CD8-positive, alpha-beta memory T cell (primary cell): ENCODE data around the gene HNRNPC. TPM values are rescaled to one million over a fixed set of nuclear protein-coding genes. Genes with fewer than 3 reads are reported as not detected.
A peak's percentile ranks its signal among the peaks of the same experiment; 100 is the strongest.
"Not testable (repeated sequence)": the region's sequence is repeated elsewhere in the genome, so short reads cannot be mapped to it uniquely, and the experiment has no call there.

Source experiments
- CTCF ChIA-PET: fragments of 350-600 bp; sonication (Branson Sonifier 250); formaldehyde crosslinking; loops from one replicate; lab custom pipeline; 2021; ENCODE audit warnings: antibody characterized with exemption; lab: Charles Lee
- POLR2A ChIA-PET: fragments of 350-600 bp; sonication (Branson Sonifier 250); formaldehyde crosslinking; loops from one replicate; lab custom pipeline; 2021; ENCODE audit warnings: antibody characterized with exemption; lab: Charles Lee
- DNase-seq, 5 donors: peaks; one replicate each; pipeline versions ENCODE4 v3.0.0 to v3.0.0-alpha.2; 2020 to 2022; ENCODE audit warnings: mixed read lengths in 1 of 5
- H3K27ac ChIP-seq: one replicate; pipeline ENCODE4 v1.7.0; 2013; ENCODE audit warnings: low read depth, mild to moderate bottlenecking, low read length, moderate library complexity
- H3K27me3 ChIP-seq: 2 replicates; pipeline ENCODE4 v1.7.0; 2013; ENCODE audit warnings: low read length, mild to moderate bottlenecking; ENCODE audit not compliant: insufficient read depth, poor library complexity, severe bottlenecking
- H3K36me3 ChIP-seq: 2 replicates; pipeline ENCODE4 v1.7.0; 2013; ENCODE audit warnings: mild to moderate bottlenecking, low read length, moderate library complexity; ENCODE audit not compliant: insufficient read depth
- H3K4me1 ChIP-seq: 2 replicates; pipeline ENCODE4 v1.7.0; 2013; ENCODE audit warnings: mild to moderate bottlenecking, low read length, moderate library complexity; ENCODE audit not compliant: insufficient read depth
- H3K4me3 ChIP-seq: 2 replicates; pipeline ENCODE4 v1.7.0; 2013; ENCODE audit warnings: mild to moderate bottlenecking, low read length
- H3K9me3 ChIP-seq: 2 replicates; pipeline ENCODE4 v1.7.0; 2013; ENCODE audit warnings: mild to moderate bottlenecking, low read length
- H3K27ac Mint-ChIP-seq, 8 donors: one replicate each; pipeline ENCODE4 v1.8.0; 2020 to 2021; ENCODE audit warnings: mixed read lengths in 8 of 8, mild to moderate bottlenecking in 6 of 8, inconsistent platforms in 3 of 8, moderate library complexity in 3 of 8
- H3K27me3 Mint-ChIP-seq, 2 donors: one replicate each; pipeline ENCODE4 v1.8.0; 2020 to 2021; ENCODE audit warnings: mixed read lengths in 2 of 2, mild to moderate bottlenecking in 1 of 2, moderate library complexity in 1 of 2
- H3K36me3 Mint-ChIP-seq, 3 donors: one replicate each; pipeline ENCODE4 v1.8.0; 2020 to 2021; ENCODE audit warnings: mixed read lengths in 3 of 3, inconsistent platforms in 1 of 3, mild to moderate bottlenecking in 1 of 3
- H3K4me1 Mint-ChIP-seq, 3 donors: one replicate each; pipeline ENCODE4 v1.8.0; 2020 to 2021; ENCODE audit warnings: mixed read lengths in 3 of 3, inconsistent platforms in 1 of 3, mild to moderate bottlenecking in 1 of 3
- H3K4me3 Mint-ChIP-seq, 7 donors: one replicate each; pipeline ENCODE4 v1.8.0; 2020 to 2021; ENCODE audit warnings: mixed read lengths in 7 of 7, mild to moderate bottlenecking in 6 of 7, moderate library complexity in 4 of 7, inconsistent platforms in 2 of 7
- H3K9me3 Mint-ChIP-seq, 5 donors: one replicate each; pipeline ENCODE4 v1.8.0; 2020 to 2022; ENCODE audit warnings: mixed read lengths in 5 of 5, mild to moderate bottlenecking in 3 of 5, moderate library complexity in 2 of 5, inconsistent platforms in 1 of 5
- polyA plus RNA-seq: library from polyadenylated mRNA; unstranded; fragments of 300-500 nt; fragmentation: Illumina TruSeq; gene quantifications from one replicate; pipeline ENCODE4 v1.2.3, GENCODE V29; 2021
- total RNA-seq, 2 experiments: library from RNA; stranded (reverse); gene quantifications; one replicate each; pipeline ENCODE4 v1.2.3, GENCODE V29; 2021

The HNRNPC gene
- total and polyA plus RNA-seq, 3 experiments from 2014 or later = 700 to 1,180 (median 1,158) TPM

DNA sequence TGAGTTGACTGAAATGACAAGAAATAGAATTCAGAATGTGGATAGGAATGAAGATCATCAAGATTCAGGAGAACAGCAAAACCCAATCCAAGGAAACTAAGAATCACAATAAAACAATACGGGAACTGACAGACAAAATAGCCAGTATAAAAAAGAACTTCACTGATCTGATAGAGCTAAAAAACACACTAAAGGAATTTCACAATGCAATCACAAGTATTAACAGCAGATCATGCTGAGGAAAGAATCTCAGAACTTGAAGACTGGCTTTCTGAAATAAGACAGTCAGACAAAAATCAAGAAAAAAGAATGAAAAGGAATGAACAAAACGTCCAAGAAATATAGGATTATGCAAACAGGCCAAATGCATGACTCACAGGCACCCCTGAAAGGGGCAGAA, 98.1 kb downstream of the HNRNPC start:
- CTCF ChIA-PET = no interaction called here
- H3K27ac Mint-ChIP-seq = no peak overlapping the region
- Histone ChIP-seq H3K27me3 (no peaks in the 10 kb centered on the region), H3K9me3 (no peaks in the 10 kb centered on the region), H3K36me3 (no peaks in the 10 kb centered on the region), H3K27ac (no peak overlapping the region), H3K4me1 (no peaks in the 10 kb centered on the region), H3K4me3 (no peak overlapping the region)
- H3K27me3 Mint-ChIP-seq = peaks cover 24 to 56% of the 10 kb centered on the region in 2 donors
- POLR2A ChIA-PET = no interaction called here
- peaks cover 0 to 6% (median 2%) of the 10 kb centered on the region in 5 donors for H3K9me3 Mint-ChIP-seq
- no peak overlapping the region for H3K4me3 Mint-ChIP-seq
- H3K4me1 Mint-ChIP-seq = no peaks in the 10 kb centered on the region
- no peak for DNase-seq
- H3K36me3 Mint-ChIP-seq = peaks cover 0 to 36% (median 0%) of the 10 kb centered on the region in 3 donors

- ChIA-PET POLR2A (no interaction called here), CTCF (no interaction called here)
- Mint-ChIP-seq H3K4me3 (no peak overlapping the region), H3K4me1 (no peaks in the 10 kb centered on the region), H3K9me3 (peaks cover 0 to 6% (median 2%) of the 10 kb centered on the region in 5 donors), H3K27ac (peak overlapping the region in 1 of 8 donors; percentile 16), H3K36me3 (peaks cover 0 to 36% (median 0%) of the 10 kb centered on the region in 3 donors), H3K27me3 (peaks cover 25 to 56% of the 10 kb centered on the region in 2 donors)
- Histone ChIP-seq H3K4me1 (no peaks in the 10 kb centered on the region), H3K27me3 (no peaks in the 10 kb centered on the region), H3K4me3 (no peak overlapping the region), H3K9me3 (no peaks in the 10 kb centered on the region), H3K27ac (no peak overlapping the region), H3K36me3 (no peaks in the 10 kb centered on the region)
- no peak for DNase-seq
Observed at GRCh38 chr14:21169573-21169972, 99.7 kb downstream of the HNRNPC start.

GRCh38 chr14:21168055-21168454, 101.2 kb downstream of the HNRNPC start:
- peaks cover 0 to 30% (median 0%) of the 10 kb centered on the region in 3 donors for H3K36me3 Mint-ChIP-seq
- no peak overlapping the region for H3K27ac ChIP-seq
- peaks cover 25 to 53% of the 10 kb centered on the region in 2 donors for H3K27me3 Mint-ChIP-seq
- CTCF ChIA-PET = interaction anchor here (1.0 kb wide), 1 partner anchor 11 kb away, joined by 3 read pairs; no protein-coding TSS in a partner anchor
- H3K4me1 ChIP-seq = no peaks in the 10 kb centered on the region
- H3K36me3 ChIP-seq = no peaks in the 10 kb centered on the region
- H3K9me3 ChIP-seq = no peaks in the 10 kb centered on the region
- POLR2A ChIA-PET = no interaction called here
- no peaks in the 10 kb centered on the region for H3K27me3 ChIP-seq
- no peak overlapping the region for H3K4me3 Mint-ChIP-seq
- no peak for DNase-seq
- no peak overlapping the region for H3K27ac Mint-ChIP-seq
- H3K4me1 Mint-ChIP-seq = no peaks in the 10 kb centered on the region
- no peak overlapping the region for H3K4me3 ChIP-seq
- H3K9me3 Mint-ChIP-seq = peaks cover 0 to 6% (median 2%) of the 10 kb centered on the region in 5 donors

DNA sequence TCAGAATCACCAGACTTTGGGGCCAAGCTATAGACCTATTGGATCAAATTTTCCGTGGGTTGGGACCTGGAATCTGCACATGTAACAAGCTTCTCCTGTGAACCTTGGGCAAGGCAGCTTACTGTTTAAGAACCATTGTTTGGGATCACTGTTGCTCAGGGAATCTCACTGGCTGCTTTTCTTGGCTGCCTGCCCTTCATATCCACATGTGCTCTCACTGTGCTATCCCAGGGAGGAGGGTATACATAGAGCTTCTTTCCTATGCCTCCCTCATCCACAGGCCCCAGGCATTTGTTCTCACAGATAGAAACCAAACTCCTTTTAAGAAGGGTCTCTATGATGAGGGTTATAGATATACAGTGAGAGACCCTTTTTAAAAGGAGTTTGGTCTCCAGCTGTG, 103.6 kb downstream of the HNRNPC start:
- CTCF ChIA-PET, H3K27ac Mint-ChIP-seq, H3K27ac ChIP-seq, H3K9me3 Mint-ChIP-seq, DNase-seq, H3K4me1 Mint-ChIP-seq, H3K4me1 ChIP-seq, H3K4me3 Mint-ChIP-seq, H3K4me3 ChIP-seq, H3K27me3 ChIP-seq, POLR2A ChIA-PET, H3K36me3 ChIP-seq, H3K9me3 ChIP-seq: not testable (repeated sequence)
- Mint-ChIP-seq H3K27me3 (peaks cover 21 to 55% of the 10 kb centered on the region in 2 donors), H3K36me3 (peaks cover 0 to 10% (median 0%) of the 10 kb centered on the region in 3 donors)

DNA sequence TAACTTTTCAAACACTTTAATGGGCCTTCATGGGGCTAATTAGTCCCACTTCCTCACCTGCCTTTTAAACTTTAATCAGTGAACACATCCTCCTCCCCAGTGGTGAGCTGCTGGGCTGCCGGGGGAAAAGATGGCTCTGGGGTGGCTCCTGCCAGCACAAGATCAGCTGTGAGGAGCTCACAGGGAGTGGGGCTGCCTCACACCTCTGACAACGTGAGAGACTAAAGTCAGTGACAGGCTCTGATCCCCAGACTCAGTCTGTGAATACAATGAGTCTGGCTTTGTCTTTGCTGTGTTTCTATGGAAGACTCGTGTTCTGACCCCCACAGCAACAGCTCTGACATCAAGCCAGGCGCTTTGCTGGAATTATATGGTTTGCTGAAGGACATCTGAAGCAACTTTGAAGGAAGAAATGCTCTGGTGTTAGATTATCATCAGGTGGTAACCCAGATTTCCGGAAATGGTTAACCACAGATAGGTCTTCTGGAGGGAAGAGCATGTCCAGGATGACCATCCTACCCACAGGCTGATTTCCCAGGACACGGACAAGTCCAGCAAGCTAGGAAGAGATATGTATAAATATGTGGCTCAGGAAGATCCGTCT, 104.1 kb downstream of the HNRNPC start:
- H3K4me1 Mint-ChIP-seq, H3K4me3 ChIP-seq, H3K4me3 Mint-ChIP-seq, H3K27ac ChIP-seq, POLR2A ChIA-PET, H3K27me3 ChIP-seq, H3K9me3 ChIP-seq, H3K4me1 ChIP-seq, H3K36me3 Mint-ChIP-seq, H3K36me3 ChIP-seq, CTCF ChIA-PET, H3K27ac Mint-ChIP-seq, H3K9me3 Mint-ChIP-seq, DNase-seq: not testable (repeated sequence)
- peaks cover 16 to 54% of the 10 kb centered on the region in 2 donors for H3K27me3 Mint-ChIP-seq

DNA sequence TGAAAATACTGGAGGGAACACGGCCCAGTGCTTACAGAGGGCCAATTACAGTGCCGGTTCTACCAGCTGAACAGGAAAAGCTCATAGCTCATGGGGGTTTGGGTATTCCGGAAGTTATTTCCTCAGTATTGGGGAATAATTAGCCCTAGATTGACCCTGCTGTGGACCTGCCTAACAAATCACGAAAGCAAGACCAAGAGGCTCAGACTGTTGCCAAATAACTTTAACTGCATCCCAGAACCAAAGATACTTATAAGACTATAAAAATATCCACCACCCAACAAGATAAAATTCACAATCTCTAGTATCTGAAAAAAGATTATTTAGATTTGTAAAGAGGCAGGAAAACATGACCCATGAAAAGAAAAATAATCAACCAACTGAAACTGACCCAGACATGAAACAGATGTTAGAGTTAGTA, 105.4 kb downstream of the HNRNPC start:
- no peaks in the 10 kb centered on the region for H3K4me1 ChIP-seq
- CTCF ChIA-PET = no interaction called here

DNA sequence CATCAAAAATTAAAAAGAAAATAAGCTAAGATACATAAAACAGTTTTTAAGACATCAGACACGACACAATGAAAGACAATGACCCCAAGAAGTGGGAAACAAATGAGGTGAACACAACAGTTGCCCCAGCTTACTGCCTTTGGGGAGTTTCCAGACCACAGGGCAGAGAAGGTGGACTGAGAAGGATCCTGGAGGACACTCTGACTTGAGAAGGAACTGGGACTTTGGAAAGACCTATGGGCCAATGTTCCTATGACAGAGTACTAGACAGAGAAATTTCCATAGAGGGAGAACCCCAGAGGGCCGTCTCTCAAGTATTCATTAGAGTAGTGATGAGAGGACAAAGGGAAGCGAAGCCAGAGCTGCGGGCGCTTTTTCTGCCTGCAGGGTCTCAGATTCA, 107.2 kb downstream of the HNRNPC start:
- POLR2A ChIA-PET = no interaction called here
- CTCF ChIA-PET = no interaction called here

More for the DNA sequence above, 105.4 kb downstream of the HNRNPC start:
- no peak for DNase-seq
- H3K9me3 ChIP-seq = no peaks in the 10 kb centered on the region
- Mint-ChIP-seq H3K27ac (no peak overlapping the region), H3K4me3 (no peak overlapping the region), H3K36me3 (peaks cover 0 to 7% (median 0%) of the 10 kb centered on the region in 3 donors), H3K27me3 (peaks cover 14 to 52% of the 10 kb centered on the region in 2 donors), H3K9me3 (no peaks in the 10 kb centered on the region), H3K4me1 (no peaks in the 10 kb centered on the region)
- no peak overlapping the region for H3K4me3 ChIP-seq
- no peaks in the 10 kb centered on the region for H3K36me3 ChIP-seq
- POLR2A ChIA-PET = no interaction called here
- no peak overlapping the region for H3K27ac ChIP-seq
- H3K27me3 ChIP-seq = peaks cover 4% of the 10 kb centered on the region

DNA sequence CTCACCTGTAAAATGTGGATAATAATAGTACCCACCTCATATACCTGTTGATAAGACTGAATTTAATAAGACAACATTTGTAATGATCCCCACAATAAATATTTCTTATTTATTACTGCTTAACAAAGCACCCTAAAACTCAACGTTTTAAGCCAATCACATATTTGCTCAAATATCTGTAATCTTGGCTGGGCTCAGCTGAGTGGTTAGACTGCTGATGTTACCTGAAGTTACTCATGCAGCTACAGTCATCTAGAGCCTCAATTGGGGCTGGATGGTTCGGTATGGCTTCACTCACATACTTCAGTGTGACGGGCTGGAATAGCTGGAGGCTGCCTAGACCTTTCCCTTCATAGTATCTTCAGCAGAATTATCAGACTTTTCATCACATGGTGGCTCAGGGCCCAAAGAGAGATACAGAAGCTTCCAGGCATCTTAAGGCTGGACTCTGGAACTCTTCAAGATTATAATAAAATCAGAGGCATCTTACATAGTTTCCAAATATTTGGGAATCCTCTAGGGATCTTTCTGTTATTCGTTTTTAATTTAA, 109.1 kb downstream of the HNRNPC start:
- ChIA-PET POLR2A (no interaction called here), CTCF (no interaction called here)
- Histone ChIP-seq H3K4me3 (no peak overlapping the region), H3K36me3 (no peaks in the 10 kb centered on the region), H3K9me3 (no peaks in the 10 kb centered on the region), H3K27ac (no peak overlapping the region), H3K27me3 (peaks cover 4% of the 10 kb centered on the region), H3K4me1 (no peaks in the 10 kb centered on the region)
- Mint-ChIP-seq H3K9me3 (no peaks in the 10 kb centered on the region), H3K27me3 (peaks cover 14 to 67% of the 10 kb centered on the region in 2 donors), H3K4me3 (no peak overlapping the region), H3K36me3 (peaks cover 0 to 7% (median 0%) of the 10 kb centered on the region in 3 donors), H3K4me1 (no peaks in the 10 kb centered on the region), H3K27ac (no peak overlapping the region)
- DNase-seq = no peak

More for the DNA sequence above, 107.2 kb downstream of the HNRNPC start:
- DNase-seq = no peak
- Mint-ChIP-seq H3K4me3 (no peak overlapping the region), H3K4me1 (no peaks in the 10 kb centered on the region), H3K27me3 (peaks cover 13 to 59% of the 10 kb centered on the region in 2 donors), H3K36me3 (peaks cover 0 to 7% (median 0%) of the 10 kb centered on the region in 3 donors), H3K27ac (no peak overlapping the region), H3K9me3 (no peaks in the 10 kb centered on the region)
- no peaks in the 10 kb centered on the region for H3K36me3 ChIP-seq
- H3K9me3 ChIP-seq = no peaks in the 10 kb centered on the region
- H3K4me1 ChIP-seq = no peaks in the 10 kb centered on the region
- H3K27ac ChIP-seq = no peak overlapping the region
- H3K27me3 ChIP-seq = peaks cover 4% of the 10 kb centered on the region
- no peak overlapping the region for H3K4me3 ChIP-seq
